GM12878 (cell line): ENCODE results near the gene NCKAP5.

Experiments
- CTCF ChIP-seq, 3 experiments: IDR thresholded peaks in 2 of 3; conservative IDR thresholded peaks in 1 of 3; 2 replicates each; pipeline ENCODE4 v1.5.1; 2011; ENCODE audit warnings: low read depth in 3 of 3, low read length in 3 of 3, mild to moderate bottlenecking in 3 of 3, control low read depth in 2 of 3, moderate library complexity in 2 of 3, inconsistent platforms in 1 of 3, mixed read lengths in 1 of 3; ENCODE audit not compliant: control insufficient read depth in 2 of 3, insufficient read depth in 1 of 3; ENCODE audit errors: extremely low read depth in 1 of 3
- GABPA ChIP-seq: IDR thresholded peaks from 2 replicates; pipeline ENCODE4 v1.6.1; 2014; ENCODE audit warnings: antibody characterized with exemption, low read depth, mild to moderate bottlenecking, inconsistent platforms
- POLR2AphosphoS5 ChIP-seq: IDR thresholded peaks from 2 replicates; pipeline ENCODE4 v1.6.1; 2011; ENCODE audit warnings: mild to moderate bottlenecking, low read length, inconsistent platforms
- RBBP5 ChIP-seq: fragments of 200-600 bp; sonication (generic); conservative IDR thresholded peaks from 2 replicates; pipeline ENCODE4 v1.6.1; 2016
- SRF ChIP-seq, 2 experiments: IDR thresholded peaks; 2 replicates each; pipeline ENCODE4 v1.6.1; 2011; ENCODE audit warnings: low read depth in 2 of 2, low read length in 2 of 2, mild to moderate bottlenecking in 1 of 2, moderate library complexity in 1 of 2
- TCF7 ChIP-seq: IDR thresholded peaks from 2 replicates; pipeline ENCODE4 v1.6.1; 2014; ENCODE audit warnings: antibody characterized with exemption, borderline replicate concordance
- USF1 ChIP-seq: IDR thresholded peaks from 2 replicates; pipeline ENCODE4 v1.6.1; 2011; ENCODE audit warnings: borderline replicate concordance, low read depth, mild to moderate bottlenecking, moderate library complexity, mixed read lengths, low read length; ENCODE audit not compliant: insufficient read depth; ENCODE audit errors: extremely low read length
- ZNF207 ChIP-seq: fragments of 450-650 bp; IDR thresholded peaks from 2 replicates; pipeline ENCODE4 v1.6.1; 2014; ENCODE audit warnings: antibody characterized with exemption, mild to moderate bottlenecking, borderline replicate concordance
- TF ChIP-seq, protein P1 (sequence below): IDR thresholded peaks from 2 replicates; pipeline ENCODE4 v1.6.1; 2012; ENCODE audit warnings: mild to moderate bottlenecking, low read depth, low read length

GRCh38 chr2:133570542-133570941, 2.3 kb upstream of the NCKAP5 start:
- TF ChIP-seq, protein P1, sequence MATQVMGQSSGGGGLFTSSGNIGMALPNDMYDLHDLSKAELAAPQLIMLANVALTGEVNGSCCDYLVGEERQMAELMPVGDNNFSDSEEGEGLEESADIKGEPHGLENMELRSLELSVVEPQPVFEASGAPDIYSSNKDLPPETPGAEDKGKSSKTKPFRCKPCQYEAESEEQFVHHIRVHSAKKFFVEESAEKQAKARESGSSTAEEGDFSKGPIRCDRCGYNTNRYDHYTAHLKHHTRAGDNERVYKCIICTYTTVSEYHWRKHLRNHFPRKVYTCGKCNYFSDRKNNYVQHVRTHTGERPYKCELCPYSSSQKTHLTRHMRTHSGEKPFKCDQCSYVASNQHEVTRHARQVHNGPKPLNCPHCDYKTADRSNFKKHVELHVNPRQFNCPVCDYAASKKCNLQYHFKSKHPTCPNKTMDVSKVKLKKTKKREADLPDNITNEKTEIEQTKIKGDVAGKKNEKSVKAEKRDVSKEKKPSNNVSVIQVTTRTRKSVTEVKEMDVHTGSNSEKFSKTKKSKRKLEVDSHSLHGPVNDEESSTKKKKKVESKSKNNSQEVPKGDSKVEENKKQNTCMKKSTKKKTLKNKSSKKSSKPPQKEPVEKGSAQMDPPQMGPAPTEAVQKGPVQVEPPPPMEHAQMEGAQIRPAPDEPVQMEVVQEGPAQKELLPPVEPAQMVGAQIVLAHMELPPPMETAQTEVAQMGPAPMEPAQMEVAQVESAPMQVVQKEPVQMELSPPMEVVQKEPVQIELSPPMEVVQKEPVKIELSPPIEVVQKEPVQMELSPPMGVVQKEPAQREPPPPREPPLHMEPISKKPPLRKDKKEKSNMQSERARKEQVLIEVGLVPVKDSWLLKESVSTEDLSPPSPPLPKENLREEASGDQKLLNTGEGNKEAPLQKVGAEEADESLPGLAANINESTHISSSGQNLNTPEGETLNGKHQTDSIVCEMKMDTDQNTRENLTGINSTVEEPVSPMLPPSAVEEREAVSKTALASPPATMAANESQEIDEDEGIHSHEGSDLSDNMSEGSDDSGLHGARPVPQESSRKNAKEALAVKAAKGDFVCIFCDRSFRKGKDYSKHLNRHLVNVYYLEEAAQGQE = no peak
- TF ChIP-seq POLR2AphosphoS5 = no peak
- TF ChIP-seq ZNF207 = no peak
- TF ChIP-seq RBBP5 = no peak
- TF ChIP-seq CTCF (IDR thresholded peaks at IDR 0.05 in 2 of 3, conservative IDR thresholded peaks at IDR 0.05 in 1 of 3; ENCODE audit: control insufficient read depth in 2 of 3, extremely low read depth in 1 of 3, insufficient read depth in 1 of 3, low read depth in 3 of 3, low read length in 3 of 3) = no peak
- no peak for TF ChIP-seq TCF7
- TF ChIP-seq SRF (IDR thresholded peaks at IDR 0.05; ENCODE audit: low read depth in 2 of 2, low read length in 2 of 2) = no peak
- no peak for TF ChIP-seq GABPA
- TF ChIP-seq USF1 = no peak
